GM18907 (cell line): ENCODE measurements around the gene TMC7.
"Not testable (repeated sequence)": the region's sequence is repeated elsewhere in the genome, so short reads cannot be mapped to it uniquely, and the experiment has no call there.

ENCODE experiments used
- ATAC-seq: cut with Tn5 transposase; IDR thresholded peaks from one replicate; pipeline ENCODE4 v1.9.1; 2021; ENCODE audit warnings: mild to moderate bottlenecking, moderate library complexity; ENCODE audit not compliant: unreplicated experiment

TMC7 gene

GRCh38 chr16:18983565-18984434 lies at the start of gene TMC7:
TMC7 (plus strand) TSS chr16:18983934; CDS start chr16:18984064, 130 bp downstream.
- no peak for ATAC-seq

- ATAC-seq = no peak
Measured at GRCh38 chr16:18936727-18937340, 46.9 kb upstream of the TMC7 start.

DNA sequence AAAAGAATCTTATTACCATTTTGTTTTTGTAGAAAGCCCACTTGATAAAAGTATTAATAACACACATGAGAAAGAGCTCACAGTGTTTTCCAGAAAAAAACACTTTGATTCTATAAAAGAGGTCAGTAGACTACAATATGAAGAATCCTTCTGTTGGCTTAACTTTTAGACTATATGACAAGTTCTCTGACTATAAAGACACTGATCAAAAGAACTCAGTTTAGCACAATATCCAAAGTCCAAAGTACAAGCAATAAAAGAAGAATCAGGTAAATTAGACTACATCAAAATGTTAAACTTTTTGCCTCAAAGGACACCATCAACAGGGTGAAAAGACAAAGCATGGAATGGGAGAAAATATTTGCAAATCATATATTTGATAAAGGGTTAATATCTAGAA lies 46.3 kb upstream of the TMC7 start:
- no peak for ATAC-seq

GRCh38 chr16:18938986-18939385 lies 44.7 kb upstream of the TMC7 start:
- ATAC-seq = no peak

DNA sequence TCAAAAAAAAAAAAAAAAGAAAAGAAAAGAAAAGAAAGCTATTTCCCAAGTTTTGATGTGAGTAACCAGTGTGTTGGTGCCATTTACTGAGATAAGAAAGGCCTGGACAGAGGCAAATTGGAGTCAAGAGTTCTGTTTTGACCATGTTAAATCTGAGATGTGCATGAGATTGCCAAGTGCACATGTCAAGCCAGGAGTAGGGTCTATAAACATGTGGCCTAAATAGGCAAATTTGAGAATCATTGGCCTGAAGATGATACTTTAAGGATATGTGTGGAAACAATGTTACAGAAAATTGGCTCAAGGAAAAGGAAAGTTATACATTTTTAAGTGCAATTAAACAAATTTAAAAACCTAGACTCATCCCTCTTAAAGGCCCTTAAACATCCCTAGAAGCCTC lies 42.3 kb upstream of the TMC7 start:
- ATAC-seq = no peak

DNA sequence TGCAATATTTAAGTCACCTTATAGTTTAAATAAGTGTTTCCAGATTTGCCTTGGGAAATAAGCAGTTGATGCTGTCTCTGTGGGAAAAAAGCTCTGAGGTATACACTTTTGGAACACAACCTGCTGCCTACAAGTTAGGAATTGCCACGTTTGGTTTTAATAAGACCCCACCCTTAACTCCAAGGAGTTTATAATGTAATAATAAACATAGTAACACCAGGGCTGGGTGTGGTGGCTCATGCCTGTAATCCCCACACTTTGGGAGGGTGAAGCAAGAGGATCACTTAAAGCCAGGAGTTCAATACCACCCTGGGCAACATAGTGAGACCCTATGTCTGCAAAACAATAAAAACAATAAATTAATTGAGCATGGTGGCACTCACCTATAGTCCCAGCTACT lies 41.7 kb upstream of the TMC7 start:
- ATAC-seq = no peak

DNA sequence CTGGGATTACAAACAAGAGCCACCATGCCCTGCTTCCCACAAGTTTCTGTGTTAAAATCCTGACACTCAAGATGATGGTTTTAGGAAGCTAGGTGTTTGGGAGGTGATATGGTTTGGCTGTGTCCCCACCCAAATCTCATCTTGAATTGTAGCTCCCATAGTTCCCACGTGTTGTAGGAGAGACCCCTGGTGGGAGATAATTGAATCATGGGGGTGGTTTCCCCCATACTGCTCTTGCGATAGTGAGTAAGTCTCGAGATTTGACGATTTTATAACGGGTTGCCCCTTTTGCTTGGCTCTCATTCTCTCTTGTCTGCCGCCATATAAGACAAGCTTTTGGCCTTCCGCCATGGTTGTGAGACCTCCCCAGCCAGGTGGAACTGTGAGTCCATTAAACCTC lies 40.3 kb upstream of the TMC7 start:
- no peak for ATAC-seq

GRCh38 chr16:18945233-18945632 lies 38.5 kb upstream of the TMC7 start:
- no peak for ATAC-seq

GRCh38 chr16:18948372-18949020 lies 35.2 kb upstream of the TMC7 start:
- ATAC-seq = no peak

GRCh38 chr16:18950469-18951185 lies 33.1 kb upstream of the TMC7 start:
- ATAC-seq = no peak

GRCh38 chr16:18953547-18953946 lies 30.2 kb upstream of the TMC7 start:
- ATAC-seq = no peak

- ATAC-seq = not testable (repeated sequence)
Measured at GRCh38 chr16:18955874-18956580, 27.7 kb upstream of the TMC7 start.

DNA sequence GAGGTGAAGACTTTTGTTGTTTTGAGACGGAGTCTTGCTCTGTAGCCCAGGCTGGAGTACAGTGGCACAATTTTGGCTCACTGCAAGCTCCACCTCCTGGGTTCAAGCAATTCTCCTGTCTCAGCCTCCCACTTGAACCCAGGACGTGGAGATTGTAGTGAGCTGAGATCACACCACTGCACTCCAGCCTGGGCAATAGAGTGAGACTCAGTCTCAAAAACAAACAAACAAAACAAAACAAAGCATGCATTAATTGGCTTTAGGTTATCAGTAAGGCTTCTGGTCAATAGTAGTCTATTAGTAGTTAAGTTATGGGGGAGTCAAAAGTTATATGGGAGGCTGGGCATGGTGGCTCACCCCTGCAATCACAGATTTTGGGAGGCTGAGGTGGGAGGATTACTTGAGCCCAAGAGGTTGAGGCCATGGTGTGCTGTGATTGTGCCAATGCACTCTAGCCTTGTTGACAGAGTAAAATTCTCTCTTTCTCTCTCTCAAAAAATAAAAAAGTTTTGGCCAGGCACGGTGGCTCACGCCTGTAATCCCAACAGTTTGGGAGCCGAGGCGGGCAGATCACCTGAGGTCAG lies 27.0 kb upstream of the TMC7 start:
- not testable (repeated sequence) for ATAC-seq

- no peak for ATAC-seq
Measured at GRCh38 chr16:18958621-18959029, 25.1 kb upstream of the TMC7 start.

- no peak for ATAC-seq
Measured at GRCh38 chr16:18959031-18959505, 24.7 kb upstream of the TMC7 start.

DNA sequence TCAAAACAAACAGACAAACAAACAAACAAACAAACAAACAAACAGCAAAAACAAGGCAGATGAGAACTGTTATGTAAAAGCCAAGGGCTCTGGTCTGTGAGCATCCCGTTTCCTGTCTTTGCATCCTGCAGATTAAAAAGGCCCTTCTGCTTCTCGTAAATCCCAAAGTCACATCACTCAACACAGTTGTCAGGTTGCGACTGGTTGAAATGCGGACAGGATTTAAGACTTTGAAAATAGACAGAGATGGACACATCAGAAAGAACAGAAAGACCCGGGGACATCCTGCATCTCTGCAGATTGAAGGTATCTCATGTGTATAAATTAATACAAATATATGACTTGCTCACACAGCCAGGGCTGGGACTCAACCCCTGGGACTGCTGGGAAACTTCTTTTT lies 18.2 kb upstream of the TMC7 start:
- no peak for ATAC-seq

GRCh38 chr16:18966791-18967190 lies 16.9 kb upstream of the TMC7 start:
- no peak for ATAC-seq

- no peak for ATAC-seq
Measured at GRCh38 chr16:18969050-18969854, 14.5 kb upstream of the TMC7 start.

DNA sequence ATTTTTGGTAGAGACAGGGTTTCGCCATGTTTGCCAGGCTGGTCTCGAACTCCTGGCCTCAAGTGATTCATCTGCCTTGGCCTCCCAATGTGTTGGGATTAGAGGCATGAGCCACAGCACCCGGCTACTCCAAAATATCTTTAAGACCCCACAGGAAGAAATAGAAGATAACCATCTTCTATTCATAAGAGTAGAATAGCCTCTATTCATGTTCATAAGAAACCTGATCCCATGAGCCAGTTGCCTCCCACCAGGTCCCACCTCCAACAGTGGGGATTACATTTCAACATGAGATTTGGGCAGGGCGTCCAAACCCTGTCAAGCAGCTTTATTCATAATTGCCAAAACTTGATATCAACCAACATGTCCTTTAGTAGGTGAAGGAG lies 13.9 kb upstream of the TMC7 start:
- ATAC-seq = no peak
